Measurements from ENCODE around the gene KCTD1.

DNA sequence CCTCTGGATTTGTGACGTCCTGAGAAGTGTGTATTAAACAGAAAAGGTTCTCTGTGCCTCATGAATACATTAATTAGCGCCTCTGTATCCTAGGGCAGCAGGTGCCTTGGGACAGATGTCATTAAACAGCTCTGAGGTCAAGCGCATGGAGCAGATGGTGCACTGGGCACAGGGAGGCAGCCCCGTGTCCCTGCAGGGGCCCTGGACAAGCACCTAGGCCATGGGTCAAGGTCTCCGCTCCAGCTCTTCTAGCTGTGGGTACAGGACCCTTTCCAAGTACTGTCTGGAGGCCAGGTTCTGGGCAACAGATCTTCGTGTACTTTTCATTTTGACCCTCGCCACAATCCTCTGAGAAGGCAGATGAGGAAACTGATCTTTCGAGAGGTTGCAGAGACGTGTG, 126.4 kb downstream of the KCTD1 start:
- TF ChIP-seq, protein P1, sequence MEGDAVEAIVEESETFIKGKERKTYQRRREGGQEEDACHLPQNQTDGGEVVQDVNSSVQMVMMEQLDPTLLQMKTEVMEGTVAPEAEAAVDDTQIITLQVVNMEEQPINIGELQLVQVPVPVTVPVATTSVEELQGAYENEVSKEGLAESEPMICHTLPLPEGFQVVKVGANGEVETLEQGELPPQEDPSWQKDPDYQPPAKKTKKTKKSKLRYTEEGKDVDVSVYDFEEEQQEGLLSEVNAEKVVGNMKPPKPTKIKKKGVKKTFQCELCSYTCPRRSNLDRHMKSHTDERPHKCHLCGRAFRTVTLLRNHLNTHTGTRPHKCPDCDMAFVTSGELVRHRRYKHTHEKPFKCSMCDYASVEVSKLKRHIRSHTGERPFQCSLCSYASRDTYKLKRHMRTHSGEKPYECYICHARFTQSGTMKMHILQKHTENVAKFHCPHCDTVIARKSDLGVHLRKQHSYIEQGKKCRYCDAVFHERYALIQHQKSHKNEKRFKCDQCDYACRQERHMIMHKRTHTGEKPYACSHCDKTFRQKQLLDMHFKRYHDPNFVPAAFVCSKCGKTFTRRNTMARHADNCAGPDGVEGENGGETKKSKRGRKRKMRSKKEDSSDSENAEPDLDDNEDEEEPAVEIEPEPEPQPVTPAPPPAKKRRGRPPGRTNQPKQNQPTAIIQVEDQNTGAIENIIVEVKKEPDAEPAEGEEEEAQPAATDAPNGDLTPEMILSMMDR (IDR thresholded peaks at IDR 0.05): no peak
- no peak for TF ChIP-seq POLR2A (IDR thresholded peaks at IDR 0.05)

Measured in lower leg skin (tissue), 3 donors.